NCI-H82 treated with DMSO at 0.1 percent for 48 hours (cell line): ENCODE measurements around the gene TMEM164.
"Not testable (repeated sequence)": the region's sequence is repeated elsewhere in the genome, so short reads cannot be mapped to it uniquely, and the experiment has no call there.

ENCODE experiments used
- DNase-seq: peaks from one replicate; lab custom pipeline; 2025; ENCODE audit not compliant: unreplicated experiment; lab: John Stamatoyannopoulos, UW

The TMEM164 gene

GRCh38 chrX:110002300-110003166 lies at the start of gene TMEM164:
TSS of gene TMEM164 (plus strand) at chrX:110003114. CDS start at chrX:110003775, 661 bp downstream.
- peak; percentile 51 for DNase-seq

- DNase-seq, result no peak
Observed at GRCh38 chrX:109954333-109954732, 48.6 kb upstream of the TMEM164 start.

GRCh38 chrX:109954955-109955354 lies 48.0 kb upstream of the TMEM164 start:
- DNase-seq, result no peak

GRCh38 chrX:109958266-109958665 lies 44.6 kb upstream of the TMEM164 start:
- DNase-seq, result no peak

GRCh38 chrX:109959356-109959871 lies 43.5 kb upstream of the TMEM164 start:
- DNase-seq, result no peak

GRCh38 chrX:109964390-109964789 lies 38.5 kb upstream of the TMEM164 start:
- DNase-seq, result no peak

- DNase-seq, result no peak
Observed at GRCh38 chrX:109966246-109966645, 36.7 kb upstream of the TMEM164 start.

- DNase-seq, result no peak
Observed at GRCh38 chrX:109967156-109967555, 35.8 kb upstream of the TMEM164 start.

GRCh38 chrX:109970841-109971240 lies 32.1 kb upstream of the TMEM164 start:
- not testable (repeated sequence) for DNase-seq

GRCh38 chrX:109974906-109975655 lies 27.8 kb upstream of the TMEM164 start:
- no peak for DNase-seq

GRCh38 chrX:109985210-109985609 lies 17.7 kb upstream of the TMEM164 start:
- DNase-seq, result not testable (repeated sequence)

GRCh38 chrX:109987884-109988283 lies 15.0 kb upstream of the TMEM164 start:
- no peak for DNase-seq

- no peak for DNase-seq
Observed at GRCh38 chrX:109990582-109991276, 12.2 kb upstream of the TMEM164 start.

GRCh38 chrX:109992203-109992602 lies 10.7 kb upstream of the TMEM164 start:
- no peak for DNase-seq

GRCh38 chrX:109995155-109995554 lies 7.8 kb upstream of the TMEM164 start:
- DNase-seq, result no peak

- DNase-seq, result no peak
Observed at GRCh38 chrX:109997786-109998452, 5.0 kb upstream of the TMEM164 start.

GRCh38 chrX:110000000-110000399 lies 2.9 kb upstream of the TMEM164 start:
- no peak for DNase-seq

- no peak for DNase-seq
Observed at GRCh38 chrX:110000847-110001713, 1.8 kb upstream of the TMEM164 start.

GRCh38 chrX:110001740-110002299 lies 1.1 kb upstream of the TMEM164 start:
- no peak for DNase-seq
